H9 (cell line): ENCODE results near the gene CNNM4. TPM values are rescaled to one million over a fixed set of nuclear protein-coding genes. Genes with fewer than 3 reads are reported as not detected.
A peak's percentile ranks its signal among the peaks of the same experiment; 100 is the strongest.

Source experiments
- DNase-seq: peaks from one replicate; pipeline ENCODE4 v3.0.0-alpha.2; 2017
- H2AFZ ChIP-seq: one replicate; pipeline ENCODE4 v1.6.1; 2013; ENCODE audit warnings: mild to moderate bottlenecking, low read length, control low read depth, moderate library complexity
- H2AK5ac ChIP-seq: 2 replicates; pipeline ENCODE4 v1.6.1; 2013; ENCODE audit warnings: low read length, control low read depth, mixed read lengths; ENCODE audit not compliant: insufficient read length
- H2BK120ac ChIP-seq: one replicate; pipeline ENCODE4 v1.6.1; 2013; ENCODE audit warnings: low read depth, mild to moderate bottlenecking, low read length, control low read depth, inconsistent platforms; ENCODE audit not compliant: poor library complexity, severe bottlenecking
- H2BK12ac ChIP-seq: 2 replicates; pipeline ENCODE4 v1.6.1; 2013; ENCODE audit warnings: low read length, control low read depth, mixed read lengths, low read depth; ENCODE audit not compliant: insufficient read length
- H2BK15ac ChIP-seq: 2 replicates; pipeline ENCODE4 v1.6.1; 2013; ENCODE audit warnings: low read depth, low read length, control low read depth
- H2BK20ac ChIP-seq: one replicate; pipeline ENCODE4 v1.6.1; 2013; ENCODE audit warnings: low read depth, mild to moderate bottlenecking, low read length, control low read depth, inconsistent platforms; ENCODE audit not compliant: poor library complexity, severe bottlenecking
- H2BK5ac ChIP-seq: 2 replicates; pipeline ENCODE4 v1.6.1; 2013; ENCODE audit warnings: low read length, control low read depth, mixed read lengths; ENCODE audit not compliant: insufficient read length
- H3K14ac ChIP-seq: 2 replicates; pipeline ENCODE4 v1.6.1; 2013; ENCODE audit warnings: low read length, control low read depth; ENCODE audit not compliant: insufficient read depth
- H3K18ac ChIP-seq: 2 replicates; pipeline ENCODE4 v1.6.1; 2013; ENCODE audit warnings: low read depth, mild to moderate bottlenecking, mixed read lengths, low read length, control low read depth; ENCODE audit not compliant: insufficient read length
- H3K23ac ChIP-seq: 2 replicates; pipeline ENCODE4 v1.6.1; 2013; ENCODE audit warnings: low read length, control low read depth, mixed read lengths, low read depth; ENCODE audit not compliant: insufficient read length
- H3K23me2 ChIP-seq: 2 replicates; pipeline ENCODE4 v1.6.1; 2013; ENCODE audit warnings: low read depth, mild to moderate bottlenecking, mixed read lengths, low read length, control low read depth; ENCODE audit not compliant: insufficient read length, poor library complexity, severe bottlenecking
- H3K27ac ChIP-seq: 2 replicates; pipeline ENCODE4 v1.5.1; 2013; ENCODE audit warnings: low read length, control low read depth, mixed read lengths, low read depth; ENCODE audit not compliant: insufficient read length
- H3K27me3 ChIP-seq: 2 replicates; pipeline ENCODE4 v1.6.1; 2013; ENCODE audit warnings: low read length, control low read depth, inconsistent platforms; ENCODE audit not compliant: insufficient read depth
- H3K4ac ChIP-seq: 2 replicates; pipeline ENCODE4 v1.6.1; 2013; ENCODE audit warnings: low read depth, mild to moderate bottlenecking, control low read depth, inconsistent platforms, low read length, moderate library complexity
- H3K4me1 ChIP-seq: 2 replicates; pipeline ENCODE4 v1.6.1; 2013; ENCODE audit warnings: low read length, control low read depth, inconsistent platforms; ENCODE audit not compliant: insufficient read depth
- H3K4me2 ChIP-seq: 2 replicates; pipeline ENCODE4 v1.6.1; 2013; ENCODE audit warnings: low read length, control low read depth, mixed read lengths; ENCODE audit not compliant: insufficient read length, insufficient read depth
- H3K56ac ChIP-seq: 2 replicates; pipeline ENCODE4 v1.6.1; 2013; ENCODE audit warnings: low read depth, mild to moderate bottlenecking, mixed read lengths, low read length, control low read depth; ENCODE audit not compliant: insufficient read length
- H3K79me1 ChIP-seq: 2 replicates; pipeline ENCODE4 v1.6.1; 2013; ENCODE audit warnings: low read depth, mild to moderate bottlenecking, moderate library complexity, low read length, control low read depth, inconsistent platforms; ENCODE audit not compliant: insufficient read depth, poor library complexity, severe bottlenecking
- H3K79me2 ChIP-seq: 2 replicates; pipeline ENCODE4 v1.6.1; 2013; ENCODE audit warnings: low read length, control low read depth, inconsistent platforms; ENCODE audit not compliant: insufficient read depth
- H3K9ac ChIP-seq: 2 replicates; pipeline ENCODE4 v1.6.1; 2013; ENCODE audit warnings: low read length, control low read depth, mixed read lengths; ENCODE audit not compliant: insufficient read length; ENCODE audit errors: extremely low read depth
- H3K9me3 ChIP-seq: one replicate; pipeline ENCODE4 v1.6.1; 2013; ENCODE audit warnings: low read depth, low read length, inconsistent platforms; ENCODE audit not compliant: control insufficient read depth
- H3T11ph ChIP-seq: one replicate; pipeline ENCODE4 v1.6.1; 2013; ENCODE audit warnings: mild to moderate bottlenecking, low read length, control low read depth, inconsistent platforms
- H4K20me1 ChIP-seq: one replicate; pipeline ENCODE4 v1.6.1; 2013; ENCODE audit not compliant: control insufficient read depth, insufficient read length, insufficient read depth
- H4K5ac ChIP-seq: 2 replicates; pipeline ENCODE4 v1.6.1; 2013; ENCODE audit warnings: low read depth, mild to moderate bottlenecking, mixed read lengths, low read length, control low read depth; ENCODE audit not compliant: insufficient read length
- H4K8ac ChIP-seq: replicated peaks from 2 replicates; pipeline ENCODE4 v1.6.1; 2013; ENCODE audit warnings: low read length, control low read depth, mixed read lengths, low read depth; ENCODE audit not compliant: insufficient read length
- H4K91ac ChIP-seq: 2 replicates; pipeline ENCODE4 v1.6.1; 2013; ENCODE audit warnings: low read depth, mild to moderate bottlenecking, moderate library complexity, mixed read lengths, low read length, control low read depth; ENCODE audit not compliant: insufficient read length
- H3K27ac Mint-ChIP-seq, 3 experiments: 2 replicates in 2 of 3; 3 replicates in 1 of 3; pipeline ENCODE4 v1.8.0; 2020 to 2021; ENCODE audit warnings: mixed read lengths in 3 of 3, mild to moderate bottlenecking in 1 of 3, moderate library complexity in 1 of 3
- H3K27me3 Mint-ChIP-seq: 2 replicates; pipeline ENCODE4 v1.8.0; 2021; ENCODE audit warnings: low read depth, mild to moderate bottlenecking, moderate library complexity, mixed read lengths
- H3K36me3 Mint-ChIP-seq, 3 experiments: 2 replicates in 2 of 3; 3 replicates in 1 of 3; pipeline ENCODE4 v1.8.0; 2020 to 2021; ENCODE audit warnings: low read depth in 3 of 3, mixed read lengths in 3 of 3; ENCODE audit not compliant: insufficient read depth in 1 of 3
- H3K4me1 Mint-ChIP-seq, 2 experiments: 2 replicates each; pipeline ENCODE4 v1.8.0; 2020; ENCODE audit warnings: mixed read lengths in 2 of 2
- H3K4me3 Mint-ChIP-seq, 2 experiments: 2 replicates in 1 of 2; 3 replicates in 1 of 2; pipeline ENCODE4 v1.8.0; 2020 to 2021; ENCODE audit warnings: mild to moderate bottlenecking in 2 of 2, mixed read lengths in 2 of 2, moderate library complexity in 1 of 2
- H3K9me3 Mint-ChIP-seq, 2 experiments: 2 replicates in 1 of 2; 3 replicates in 1 of 2; pipeline ENCODE4 v1.8.0; 2020; ENCODE audit warnings: mild to moderate bottlenecking in 2 of 2, mixed read lengths in 2 of 2, moderate library complexity in 1 of 2
- CTCF ChIP-seq: fragments of 200-600 bp; sonication (generic); conservative IDR thresholded peaks from 3 replicates; pipeline ENCODE4 v1.8.0; 2021; ENCODE audit warnings: antibody characterized with exemption, mild to moderate bottlenecking
- WGBS: extraction: QIAGEN DNeasy Blood & Tissue Kit; methylation state at CpG from one replicate; pipeline ENCODE4 v1.1.7; 2013; ENCODE audit warnings: missing lambda C conversion rate, low lambda C conversion rate, mixed read lengths; ENCODE audit not compliant: insufficient read length; ENCODE audit errors: extremely low coverage; 5-methylcytosine and 5-hydroxymethylcytosine counted together
- total RNA-seq: library from RNA; stranded (reverse); gene quantifications from 2 replicates; pipeline ENCODE4 v1.2.1, GENCODE V29; 2021

The CNNM4 gene
- total RNA-seq, 1 experiment from 2014 or later: 8.5 TPM

- Histone ChIP-seq H2BK12ac (no peak overlapping the region), H2BK120ac (no peak overlapping the region), H2BK20ac (no peak overlapping the region), H2AFZ (no peak overlapping the region), H2BK5ac (no peak overlapping the region), H2BK15ac (no peak overlapping the region), H3K14ac (no peak overlapping the region), H3K27ac (no peak overlapping the region), H3K79me1 (no peaks in the 10 kb centered on the region), H4K5ac (no peak overlapping the region), H3T11ph (no peak overlapping the region), H3K4ac (no peak overlapping the region), H3K27me3 (no peaks in the 10 kb centered on the region), H2AK5ac (no peak overlapping the region), H4K91ac (no peak overlapping the region), H3K56ac (no peak overlapping the region), H3K79me2 (no peaks in the 10 kb centered on the region), H3K18ac (no peak overlapping the region), H3K23ac (no peak overlapping the region), H4K8ac (no peak overlapping the region), H4K20me1 (no peaks in the 10 kb centered on the region), H3K4me1 (0 out of 2 replicates have a peak, but pooled peaks cover 2% of the 10 kb centered on the region), H3K4me2 (no peak overlapping the region), H3K9ac (no peak overlapping the region), H3K23me2 (no peaks in the 10 kb centered on the region), H3K9me3 (no peaks in the 10 kb centered on the region)
- no peaks in the 10 kb centered on the region for H3K27me3 Mint-ChIP-seq
- DNase-seq: no peak
- peaks cover 0 to 4% of the 10 kb centered on the region in 2 experiments; a peak in 3 of 5 replicates for H3K9me3 Mint-ChIP-seq
- H3K4me1 Mint-ChIP-seq: peaks cover 5 to 18% of the 10 kb centered on the region in 2 experiments; a peak in 3 of 4 replicates
- no CpG with 5 or more reads among the region's 20 CpGs for WGBS
- no peak for TF ChIP-seq CTCF
- no peak overlapping the region for H3K4me3 Mint-ChIP-seq
- H3K36me3 Mint-ChIP-seq: no peaks in the 10 kb centered on the region; a peak in 1 of 7 replicates
- peak overlapping the region; percentile 3 to 71 (median 23); a peak in 3 of 7 replicates for H3K27ac Mint-ChIP-seq
These were observed 11.3 kb downstream of the CNNM4 start for GRCh38 chr2:96771796-96772618.
